ENCODE measurements around the gene ITGA11.

DNA sequence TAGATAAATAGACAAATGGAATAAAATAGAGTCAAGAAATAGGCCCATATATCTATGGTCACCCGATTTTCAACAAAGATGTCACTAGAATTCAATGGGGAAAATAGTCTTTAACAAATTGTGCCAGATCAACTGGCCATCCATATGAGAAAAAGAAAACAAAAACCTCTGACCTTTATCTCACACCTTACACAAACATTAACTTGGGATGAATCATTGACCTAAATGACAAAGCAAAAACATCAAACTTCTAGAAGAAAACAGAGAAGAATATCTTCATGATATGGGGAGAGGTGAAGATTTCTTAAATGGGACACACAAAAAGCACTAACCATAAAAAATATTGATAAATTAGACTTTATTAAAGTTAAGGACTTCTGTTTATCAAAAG, 31.9 kb downstream of the ITGA11 start:
- TF ChIP-seq, protein P1, sequence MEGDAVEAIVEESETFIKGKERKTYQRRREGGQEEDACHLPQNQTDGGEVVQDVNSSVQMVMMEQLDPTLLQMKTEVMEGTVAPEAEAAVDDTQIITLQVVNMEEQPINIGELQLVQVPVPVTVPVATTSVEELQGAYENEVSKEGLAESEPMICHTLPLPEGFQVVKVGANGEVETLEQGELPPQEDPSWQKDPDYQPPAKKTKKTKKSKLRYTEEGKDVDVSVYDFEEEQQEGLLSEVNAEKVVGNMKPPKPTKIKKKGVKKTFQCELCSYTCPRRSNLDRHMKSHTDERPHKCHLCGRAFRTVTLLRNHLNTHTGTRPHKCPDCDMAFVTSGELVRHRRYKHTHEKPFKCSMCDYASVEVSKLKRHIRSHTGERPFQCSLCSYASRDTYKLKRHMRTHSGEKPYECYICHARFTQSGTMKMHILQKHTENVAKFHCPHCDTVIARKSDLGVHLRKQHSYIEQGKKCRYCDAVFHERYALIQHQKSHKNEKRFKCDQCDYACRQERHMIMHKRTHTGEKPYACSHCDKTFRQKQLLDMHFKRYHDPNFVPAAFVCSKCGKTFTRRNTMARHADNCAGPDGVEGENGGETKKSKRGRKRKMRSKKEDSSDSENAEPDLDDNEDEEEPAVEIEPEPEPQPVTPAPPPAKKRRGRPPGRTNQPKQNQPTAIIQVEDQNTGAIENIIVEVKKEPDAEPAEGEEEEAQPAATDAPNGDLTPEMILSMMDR (IDR thresholded peaks at IDR 0.05; ENCODE audit: insufficient read depth, low read length): no peak
- TF ChIP-seq POLR2AphosphoS5 (IDR thresholded peaks at IDR 0.05; ENCODE audit: low read depth) (no peak), REST (IDR thresholded peaks at IDR 0.05; ENCODE audit: insufficient replicate concordance, low read depth) (no peak)

All from HL-60 (cell line).